K562 (cell line): Measurements from ENCODE around the gene ZCCHC9. TPM values are rescaled to one million over a fixed set of nuclear protein-coding genes. Genes with fewer than 3 reads are reported as not detected.
A peak's percentile ranks its signal among the peaks of the same experiment; 100 is the strongest.

Experiments used
- ATF7 ChIP-seq: fragments of 450-650 bp; IDR thresholded peaks from 2 replicates; pipeline ENCODE4 v1.7.1; 2014; ENCODE audit warnings: mild to moderate bottlenecking, moderate library complexity
- BRF1 ChIP-seq: IDR thresholded peaks from 3 replicates; pipeline ENCODE4 v1.6.1; 2011; ENCODE audit warnings: borderline replicate concordance, mild to moderate bottlenecking; ENCODE audit not compliant: insufficient read length; ENCODE audit errors: extremely low read depth
- ESRRA ChIP-seq: fragments of 450-650 bp; IDR thresholded peaks from 2 replicates; pipeline ENCODE4 v1.6.1; 2014; ENCODE audit warnings: low read depth, mild to moderate bottlenecking, moderate library complexity, borderline replicate concordance
- ESRRB ChIP-seq: fragments of 250-450 bp; sonication (Bioruptor Pico); IDR thresholded peaks from 2 replicates; pipeline ENCODE4 v1.5.0; 2020; ENCODE audit warnings: mild to moderate bottlenecking, moderate library complexity, borderline replicate concordance
- FOXA3 ChIP-seq, 2 experiments: fragments of 450-650 bp in 1 of 2; sonication (generic) in 1 of 2; formaldehyde crosslinking; IDR thresholded peaks in 1 of 2; conservative IDR thresholded peaks in 1 of 2; 2 replicates each; pipeline versions ENCODE4 v1.4.0 to v1.8.0; 2020 to 2022; ENCODE audit warnings: mild to moderate bottlenecking in 2 of 2, missing genetic modification reagents in 1 of 2
- GTF2A2 ChIP-seq: IDR thresholded peaks from 2 replicates; pipeline ENCODE4 v1.6.1; 2016; ENCODE audit warnings: mild to moderate bottlenecking, missing genetic modification characterization, missing compliant biosample characterization
- HMBOX1 ChIP-seq: sonication (generic); IDR thresholded peaks from 2 replicates; pipeline ENCODE4 v1.6.1; 2016
- MED1 ChIP-seq: sonication (generic); formaldehyde crosslinking; IDR thresholded peaks from 2 replicates; pipeline ENCODE4 v1.8.1; 2023; ENCODE audit warnings: missing genetic modification reagents, borderline replicate concordance
- PHTF2 ChIP-seq: fragments of 250-450 bp; sonication (Bioruptor Pico); IDR thresholded peaks from 2 replicates; pipeline ENCODE4 v1.5.0; 2021; ENCODE audit warnings: mild to moderate bottlenecking
- PREB ChIP-seq: sonication (generic); formaldehyde crosslinking; IDR thresholded peaks from 2 replicates; pipeline ENCODE4 v1.8.1; 2023; ENCODE audit warnings: mild to moderate bottlenecking, missing genetic modification reagents
- RFX1 ChIP-seq: fragments of 450-650 bp; IDR thresholded peaks from 2 replicates; pipeline ENCODE4 v1.6.1; 2016; ENCODE audit warnings: mild to moderate bottlenecking, moderate library complexity
- RFX5 ChIP-seq: IDR thresholded peaks from 2 replicates; pipeline ENCODE4 v1.6.1; 2011; ENCODE audit warnings: low read depth, mild to moderate bottlenecking, improper control_type of control experiment, low read length
- ZFP36 ChIP-seq: fragments of 150-350 bp; IDR thresholded peaks from 2 replicates; pipeline ENCODE4 v1.6.1; 2018; ENCODE audit warnings: low read length, low read depth; ENCODE audit not compliant: partially characterized antibody
- ZKSCAN3 ChIP-seq: fragments of 250-450 bp; sonication (Bioruptor Pico); IDR thresholded peaks from 2 replicates; pipeline ENCODE4 v1.4.0; 2020
- ZNF3 ChIP-seq: fragments of 250-450 bp; sonication (Bioruptor Pico); IDR thresholded peaks from 2 replicates; pipeline ENCODE4 v1.5.0; 2021; ENCODE audit warnings: mild to moderate bottlenecking, moderate library complexity
- ZNF449 ChIP-seq: fragments of 250-450 bp; sonication (Bioruptor Pico); IDR thresholded peaks from 2 replicates; pipeline ENCODE4 v1.8.0; 2022; ENCODE audit warnings: moderate library complexity, mild to moderate bottlenecking, inconsistent platforms
- ZNF57 ChIP-seq: fragments of 450-650 bp; formaldehyde crosslinking; IDR thresholded peaks from 2 replicates; pipeline ENCODE4 v1.4.0; 2020; ENCODE audit warnings: mild to moderate bottlenecking, moderate library complexity
- polyA plus RNA-seq, 8 experiments: library from polyadenylated mRNA; depleted of rRNA in 4 of 8; stranded (reverse) in 5 of 8; unstranded in 3 of 8; fragments of >200 nt; fragmentation: Nextera tagmentation in 2 of 8; fragmentation: Illumina TruSeq in 1 of 8; extraction: Ambion mirVana in 2 of 8; extraction: Trizol in 1 of 8; gene quantifications; 2 replicates each; pipeline versions ENCODE4 v1.2.1 to v1.2.3, GENCODE V29; 2011 to 2014; ENCODE audit warnings: inconsistent platforms in 1 of 8, missing spikeins in 1 of 8
- total RNA-seq, 7 experiments: library from RNA; depleted of rRNA in 6 of 7; stranded (reverse); fragments of >200 nt in 6 of 7; fragmentation: Illumina TruSeq in 2 of 7; extraction: Trizol in 2 of 7; gene quantifications; 2 replicates each; pipeline versions ENCODE4 v1.2.1 to v1.2.3, GENCODE V29; 2011 to 2021; ENCODE audit warnings: low replicate concordance in 1 of 7
- TF ChIP-seq, protein P1 (sequence below): fragments of 200-800 bp; sonication (Bioruptor generic); IDR thresholded peaks from 2 replicates; pipeline ENCODE4 v1.6.1; 2017; ENCODE audit warnings: missing genetic modification characterization, missing compliant biosample characterization
- TF ChIP-seq, protein P2 (sequence below), 2 experiments: fragments of 150-350 bp in 1 of 2; IDR thresholded peaks; 2 replicates each; pipeline ENCODE4 v1.6.1; 2012 to 2016; ENCODE audit warnings: low read depth in 2 of 2, low read length in 2 of 2, mild to moderate bottlenecking in 1 of 2, moderate library complexity in 1 of 2

The ZCCHC9 gene
- total and polyA plus RNA-seq, 9 of the 15 experiments (the other 6 are each of a cell fraction or from before 2014, with no cell fraction given), result 40.3 to 95.3 (median 59.9) TPM

- TF ChIP-seq PREB (CRISPR knock-in tag) (no peak), RFX1 (no peak), MED1 (CRISPR knock-in tag) (no peak), ZNF57 (CRISPR knock-in tag) (no peak), RFX5 (no peak), ZFP36 (no peak), ESRRA (peak; percentile 81; the same call in 1 of the 2 replicates), ESRRB (CRISPR knock-in tag) (no peak), ZNF3 (CRISPR knock-in tag) (no peak), ATF7 (peak; percentile 76), GTF2A2 (tag) (no peak), ZNF449 (CRISPR knock-in tag) (no peak), PHTF2 (no peak), FOXA3 (CRISPR knock-in tag; conservative IDR thresholded peaks at IDR 0.05 in 1 of 2, IDR thresholded peaks at IDR 0.05 in 1 of 2) (peak in 1 of 2 experiments; percentile 56; a peak in 1 of 4 replicates), HMBOX1 (no peak), ZKSCAN3 (CRISPR knock-in tag) (no peak), BRF1 (no peak)
- TF ChIP-seq, protein P1, sequence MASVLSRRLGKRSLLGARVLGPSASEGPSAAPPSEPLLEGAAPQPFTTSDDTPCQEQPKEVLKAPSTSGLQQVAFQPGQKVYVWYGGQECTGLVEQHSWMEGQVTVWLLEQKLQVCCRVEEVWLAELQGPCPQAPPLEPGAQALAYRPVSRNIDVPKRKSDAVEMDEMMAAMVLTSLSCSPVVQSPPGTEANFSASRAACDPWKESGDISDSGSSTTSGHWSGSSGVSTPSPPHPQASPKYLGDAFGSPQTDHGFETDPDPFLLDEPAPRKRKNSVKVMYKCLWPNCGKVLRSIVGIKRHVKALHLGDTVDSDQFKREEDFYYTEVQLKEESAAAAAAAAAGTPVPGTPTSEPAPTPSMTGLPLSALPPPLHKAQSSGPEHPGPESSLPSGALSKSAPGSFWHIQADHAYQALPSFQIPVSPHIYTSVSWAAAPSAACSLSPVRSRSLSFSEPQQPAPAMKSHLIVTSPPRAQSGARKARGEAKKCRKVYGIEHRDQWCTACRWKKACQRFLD (CRISPR knock-in tag), result 0 out of 2 replicates have a peak, but pooled peaks have one; percentile 30
- TF ChIP-seq, protein P2, sequence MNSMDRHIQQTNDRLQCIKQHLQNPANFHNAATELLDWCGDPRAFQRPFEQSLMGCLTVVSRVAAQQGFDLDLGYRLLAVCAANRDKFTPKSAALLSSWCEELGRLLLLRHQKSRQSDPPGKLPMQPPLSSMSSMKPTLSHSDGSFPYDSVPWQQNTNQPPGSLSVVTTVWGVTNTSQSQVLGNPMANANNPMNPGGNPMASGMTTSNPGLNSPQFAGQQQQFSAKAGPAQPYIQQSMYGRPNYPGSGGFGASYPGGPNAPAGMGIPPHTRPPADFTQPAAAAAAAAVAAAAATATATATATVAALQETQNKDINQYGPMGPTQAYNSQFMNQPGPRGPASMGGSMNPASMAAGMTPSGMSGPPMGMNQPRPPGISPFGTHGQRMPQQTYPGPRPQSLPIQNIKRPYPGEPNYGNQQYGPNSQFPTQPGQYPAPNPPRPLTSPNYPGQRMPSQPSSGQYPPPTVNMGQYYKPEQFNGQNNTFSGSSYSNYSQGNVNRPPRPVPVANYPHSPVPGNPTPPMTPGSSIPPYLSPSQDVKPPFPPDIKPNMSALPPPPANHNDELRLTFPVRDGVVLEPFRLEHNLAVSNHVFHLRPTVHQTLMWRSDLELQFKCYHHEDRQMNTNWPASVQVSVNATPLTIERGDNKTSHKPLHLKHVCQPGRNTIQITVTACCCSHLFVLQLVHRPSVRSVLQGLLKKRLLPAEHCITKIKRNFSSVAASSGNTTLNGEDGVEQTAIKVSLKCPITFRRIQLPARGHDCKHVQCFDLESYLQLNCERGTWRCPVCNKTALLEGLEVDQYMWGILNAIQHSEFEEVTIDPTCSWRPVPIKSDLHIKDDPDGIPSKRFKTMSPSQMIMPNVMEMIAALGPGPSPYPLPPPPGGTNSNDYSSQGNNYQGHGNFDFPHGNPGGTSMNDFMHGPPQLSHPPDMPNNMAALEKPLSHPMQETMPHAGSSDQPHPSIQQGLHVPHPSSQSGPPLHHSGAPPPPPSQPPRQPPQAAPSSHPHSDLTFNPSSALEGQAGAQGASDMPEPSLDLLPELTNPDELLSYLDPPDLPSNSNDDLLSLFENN (IDR thresholded peaks at IDR 0.05; ENCODE audit: low read depth in 2 of 2, low read length in 2 of 2), result 0 out of 4 replicates have a peak, but pooled peaks of 1 of the 2 experiments have one; percentile 41
These were observed at the start of gene ZCCHC9 (continued) for GRCh38 chr5:81301271-81302015.
